GM20000 (cell line): ENCODE results near the gene MON1A.

Experiments used
- DNase-seq: peaks from one replicate; pipeline ENCODE4 v3.0.0; 2012; ENCODE audit warnings: low spot score
- TF ChIP-seq, protein P1 (sequence below): IDR thresholded peaks from 2 replicates; pipeline ENCODE4 v1.5.1; 2012; ENCODE audit warnings: mild to moderate bottlenecking, control low read depth; ENCODE audit errors: extremely low read depth, missing control alignments

Gene MON1A

DNA sequence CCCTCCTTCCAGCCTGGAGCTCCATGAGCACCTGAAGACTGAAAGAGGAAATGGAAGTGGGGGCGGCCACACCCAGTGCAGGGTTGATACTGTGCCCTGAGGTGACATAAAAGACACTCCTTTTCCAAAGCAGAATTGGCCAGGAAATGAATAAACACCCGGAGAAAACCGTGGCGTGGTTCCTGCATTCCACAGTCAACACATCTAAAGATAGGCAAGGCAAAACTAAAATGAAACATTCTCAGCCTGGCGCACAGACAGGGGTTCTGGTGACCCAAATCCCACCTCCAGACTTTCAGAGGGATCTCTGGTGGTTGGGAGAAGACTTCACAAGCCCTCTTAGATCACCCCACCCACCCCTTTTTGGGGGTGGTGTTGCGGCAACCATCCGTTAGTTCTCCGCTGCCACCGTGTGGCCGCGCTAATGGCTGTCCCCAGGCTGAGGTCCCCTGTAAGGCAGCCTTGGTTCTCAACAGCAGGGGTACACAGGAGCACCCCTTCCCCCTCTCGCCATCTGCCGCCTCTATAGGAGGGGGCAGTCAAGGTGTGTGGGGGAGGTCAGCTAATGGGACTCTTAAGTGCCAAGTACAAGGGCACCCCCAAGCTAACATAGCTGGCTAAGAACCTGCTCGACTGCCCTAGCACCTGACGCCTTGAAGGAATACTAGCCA is 23.4 kb downstream of the MON1A start:
- peak; percentile 83 for DNase-seq
- TF ChIP-seq, protein P1, sequence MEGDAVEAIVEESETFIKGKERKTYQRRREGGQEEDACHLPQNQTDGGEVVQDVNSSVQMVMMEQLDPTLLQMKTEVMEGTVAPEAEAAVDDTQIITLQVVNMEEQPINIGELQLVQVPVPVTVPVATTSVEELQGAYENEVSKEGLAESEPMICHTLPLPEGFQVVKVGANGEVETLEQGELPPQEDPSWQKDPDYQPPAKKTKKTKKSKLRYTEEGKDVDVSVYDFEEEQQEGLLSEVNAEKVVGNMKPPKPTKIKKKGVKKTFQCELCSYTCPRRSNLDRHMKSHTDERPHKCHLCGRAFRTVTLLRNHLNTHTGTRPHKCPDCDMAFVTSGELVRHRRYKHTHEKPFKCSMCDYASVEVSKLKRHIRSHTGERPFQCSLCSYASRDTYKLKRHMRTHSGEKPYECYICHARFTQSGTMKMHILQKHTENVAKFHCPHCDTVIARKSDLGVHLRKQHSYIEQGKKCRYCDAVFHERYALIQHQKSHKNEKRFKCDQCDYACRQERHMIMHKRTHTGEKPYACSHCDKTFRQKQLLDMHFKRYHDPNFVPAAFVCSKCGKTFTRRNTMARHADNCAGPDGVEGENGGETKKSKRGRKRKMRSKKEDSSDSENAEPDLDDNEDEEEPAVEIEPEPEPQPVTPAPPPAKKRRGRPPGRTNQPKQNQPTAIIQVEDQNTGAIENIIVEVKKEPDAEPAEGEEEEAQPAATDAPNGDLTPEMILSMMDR: no peak

DNA sequence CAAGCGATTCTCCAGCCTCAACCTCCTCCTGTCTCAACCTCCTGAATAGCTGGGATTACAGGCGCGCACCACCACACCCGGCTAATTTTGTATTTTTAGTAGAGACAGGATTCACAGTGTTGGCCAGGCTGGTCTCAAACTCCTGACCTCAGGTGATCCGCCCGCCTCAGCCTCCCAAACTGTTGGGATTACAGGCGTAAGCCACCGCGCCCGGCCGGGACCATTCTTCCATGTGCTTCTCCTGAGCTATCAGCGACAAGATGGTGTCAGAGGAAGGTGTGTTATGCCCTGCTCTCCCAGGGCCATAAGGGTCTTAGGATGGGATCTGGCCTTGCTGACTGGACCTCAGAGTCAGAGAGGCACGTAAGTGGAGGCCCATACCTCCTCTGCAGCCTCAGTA is 25.2 kb downstream of the MON1A start:
- DNase-seq: peak; percentile 40

DNA sequence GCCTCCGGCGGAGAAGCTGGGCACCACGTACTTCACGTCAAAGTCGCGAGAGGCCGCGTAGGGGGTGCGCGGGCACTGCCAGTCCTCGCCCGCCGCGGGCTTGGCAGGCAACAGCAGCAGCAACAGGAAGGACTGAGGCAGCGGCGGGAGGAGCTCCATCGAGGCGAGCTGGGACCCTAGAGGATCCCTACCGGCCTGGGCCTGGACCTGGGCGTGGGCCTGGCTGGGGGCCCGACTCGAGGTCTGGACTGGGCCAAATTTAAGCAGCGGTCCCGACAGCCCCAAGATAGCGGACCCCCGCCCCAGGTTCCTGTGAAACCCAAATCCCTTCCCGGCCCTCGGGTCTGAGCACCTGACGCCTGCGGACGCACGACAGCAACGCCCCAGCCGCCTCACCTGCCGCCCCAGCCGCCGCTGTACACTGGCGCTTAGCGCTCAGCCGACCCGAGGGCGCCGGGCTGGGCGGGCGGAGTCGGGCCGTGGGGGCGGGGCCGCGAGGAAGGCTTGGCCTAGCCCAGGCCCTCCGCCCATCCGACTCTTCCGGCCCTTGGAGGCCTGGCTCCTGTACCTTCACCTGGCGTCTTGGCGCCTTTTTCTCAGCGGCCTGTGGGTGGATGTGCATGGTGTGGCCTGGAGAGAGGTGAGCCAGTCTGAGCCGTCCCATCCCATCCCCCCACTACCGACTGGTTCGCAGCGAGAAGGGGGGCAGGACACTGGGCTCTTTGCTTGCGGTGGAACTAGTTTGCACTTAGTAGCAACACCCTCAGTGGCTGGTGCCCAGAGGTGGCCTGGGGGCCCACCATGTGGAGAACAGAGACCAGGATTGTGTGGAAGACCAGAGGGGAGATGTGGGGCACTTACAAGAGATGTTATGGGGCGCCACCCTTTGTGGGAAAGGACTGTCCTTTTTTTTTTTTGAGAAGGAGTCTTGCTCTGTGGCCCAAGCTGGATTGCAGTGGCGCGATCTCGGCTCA is 25.9 kb downstream of the MON1A start, which contains the start of gene MST1R:
Gene MST1R (minus strand): TSS at position 423 of the 974 bp plus-strand sequence. CDS start 264 bp downstream, at position 159.
- TF ChIP-seq, protein P1: no peak
- DNase-seq: peak; percentile 95

DNA sequence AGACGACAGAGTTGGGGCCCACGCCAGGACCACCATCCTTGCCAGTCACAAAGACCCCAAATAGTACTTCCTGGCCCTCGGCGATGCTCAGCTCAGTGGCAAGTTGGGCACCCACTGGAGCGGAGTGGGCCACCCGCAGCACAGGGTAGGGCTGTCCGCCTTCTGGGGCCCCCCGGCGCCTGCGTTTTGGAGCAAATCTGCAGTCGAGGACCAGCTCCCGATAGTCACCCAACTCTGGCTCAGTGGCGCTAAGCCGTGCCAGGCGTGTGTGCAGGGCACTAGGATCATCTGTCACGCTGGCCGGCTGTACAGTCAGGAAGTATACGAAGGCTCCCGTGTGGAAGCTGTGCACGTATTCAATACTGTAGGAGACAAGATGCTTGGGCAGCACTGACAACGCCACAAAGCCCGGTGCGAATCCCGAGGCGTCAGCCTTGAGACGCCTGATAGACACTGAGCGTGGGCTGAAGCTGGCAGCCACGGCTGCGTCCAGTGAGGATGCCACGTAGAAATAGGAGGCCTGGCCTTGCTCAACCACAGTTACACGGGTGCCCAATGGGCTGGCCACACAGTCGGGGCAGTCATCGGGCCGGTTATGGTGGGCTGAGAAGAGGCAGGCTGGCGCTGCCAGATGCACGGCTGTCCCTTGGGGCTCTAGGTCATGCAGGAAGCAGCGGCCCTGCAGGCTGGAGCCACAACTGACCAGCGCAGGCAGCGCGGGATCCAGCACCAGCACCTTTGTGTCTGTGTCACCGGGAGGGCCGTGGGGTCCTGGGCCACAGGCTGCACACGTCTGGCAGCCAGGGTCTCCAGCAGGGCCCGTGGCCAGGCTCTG is 26.9 kb downstream of the MON1A start:
- no peak for DNase-seq

DNA sequence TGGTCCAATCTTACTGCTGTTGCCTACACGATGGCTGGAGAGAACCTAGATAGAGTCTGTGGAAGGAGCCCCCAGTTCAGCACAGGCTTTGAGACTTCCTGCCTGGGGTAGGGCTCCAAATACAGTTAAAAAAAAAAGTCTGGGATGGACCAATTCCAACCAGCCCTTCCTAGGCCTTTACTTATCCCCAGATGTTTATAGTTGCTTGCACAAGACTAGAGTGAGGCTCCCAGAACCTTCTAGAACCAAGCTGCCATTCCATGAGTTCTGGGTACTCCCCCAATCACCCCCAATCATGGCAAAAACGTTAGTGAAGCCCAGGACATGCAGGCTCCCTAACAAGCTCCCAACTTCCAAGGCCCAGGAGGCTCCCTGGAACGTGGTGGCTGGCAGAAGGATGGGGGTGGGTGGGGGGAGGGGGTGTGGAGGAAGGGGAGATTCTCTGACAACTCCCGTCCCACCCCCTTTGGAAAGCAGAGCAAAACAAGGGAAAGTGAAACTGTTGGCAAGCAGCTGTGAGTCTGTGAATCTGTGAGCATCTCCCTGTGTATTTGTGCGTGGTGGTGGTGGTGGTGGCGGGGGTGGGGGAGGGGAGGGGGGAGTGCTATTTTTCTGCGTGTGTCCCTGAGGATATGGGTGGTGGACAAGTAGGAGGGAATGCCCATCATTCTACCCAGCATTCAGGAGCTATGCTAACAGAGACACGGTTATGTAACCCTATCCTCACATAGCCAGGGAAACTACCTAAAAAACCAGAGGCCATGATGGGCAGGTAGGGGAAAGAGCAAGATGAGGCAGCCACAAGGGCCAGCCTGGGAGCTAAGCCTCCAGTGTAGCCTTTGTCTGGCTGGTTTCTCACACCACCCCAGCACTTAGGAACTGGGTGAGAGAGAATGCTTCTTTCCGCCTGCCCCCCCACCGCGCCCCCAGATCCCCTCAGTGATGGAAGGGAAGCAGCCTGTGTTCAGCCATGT is 28.0 kb downstream of the MON1A start:
- DNase-seq: peak; percentile 66
- TF ChIP-seq, protein P1: no peak

More for the DNA sequence above, 26.9 kb downstream of the MON1A start:
- TF ChIP-seq, protein P1: no peak

DNA sequence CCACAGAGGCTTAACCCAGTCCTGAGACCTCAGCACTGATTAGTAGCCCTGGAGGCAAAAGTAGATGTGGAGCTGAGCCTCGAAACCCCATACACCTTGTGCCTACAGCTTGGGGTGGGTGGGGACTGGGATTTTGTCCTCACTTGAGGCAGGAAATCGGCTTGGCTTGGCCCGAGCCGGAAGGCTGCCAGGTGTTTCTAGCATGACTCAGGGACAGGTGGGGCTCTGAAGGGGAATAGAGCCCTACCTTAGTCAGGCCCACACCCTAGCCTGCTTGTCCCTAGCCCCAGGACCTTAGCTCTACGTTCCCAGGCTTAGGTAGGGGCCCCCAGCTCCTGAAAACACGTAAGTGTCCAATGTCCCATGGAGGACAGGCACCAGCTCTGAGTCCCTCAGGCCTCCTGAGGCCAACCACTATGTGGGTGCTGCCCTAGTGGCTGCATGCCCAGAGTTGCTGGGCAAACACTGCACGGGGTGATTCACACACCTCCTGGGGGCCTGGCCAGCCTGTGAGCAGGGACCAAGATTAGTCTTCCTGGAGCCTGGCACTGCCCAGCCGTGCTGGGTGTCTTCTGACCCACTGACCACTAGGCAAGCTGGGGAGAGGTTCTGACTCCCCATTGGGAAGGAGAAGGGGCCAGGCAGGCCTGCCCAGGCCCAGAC is 29.0 kb downstream of the MON1A start:
- TF ChIP-seq, protein P1: no peak
- DNase-seq: no peak
